SU-DHL-6 (cell line): ENCODE measurements around the gene TANGO6.

Source experiments
- H2AFZ ChIP-seq: fragments of 200-600 bp; sonication (generic); 2 replicates; pipeline ENCODE4 v1.6.1; 2014; ENCODE audit warnings: low read depth, mild to moderate bottlenecking, moderate library complexity, mixed read lengths, antibody characterized with exemption, low read length; ENCODE audit not compliant: severe bottlenecking
- H3F3A ChIP-seq: fragments of 200-600 bp; shearing (Covaris generic); 2 replicates; pipeline ENCODE4 v1.6.0; 2016; ENCODE audit warnings: antibody characterized with exemption, mild to moderate bottlenecking; ENCODE audit not compliant: insufficient read depth
- H3K27ac ChIP-seq: fragments of 200-600 bp; sonication (generic); 2 replicates; pipeline ENCODE4 v1.5.1; 2016; ENCODE audit warnings: low read depth, mild to moderate bottlenecking, low read length, moderate library complexity, mixed read lengths
- H3K27me3 ChIP-seq: fragments of 200-600 bp; sonication (generic), shearing (Covaris generic); 2 replicates; pipeline ENCODE4 v1.6.0; 2014; ENCODE audit warnings: mild to moderate bottlenecking, low read length
- H3K36me3 ChIP-seq: fragments of 200-600 bp; sonication (generic); 2 replicates; pipeline ENCODE4 v1.6.1; 2014; ENCODE audit warnings: mild to moderate bottlenecking, low read length, mixed read lengths
- H3K4me2 ChIP-seq: fragments of 300-600, 200-600 bp; shearing (Covaris generic), sonication (generic); 2 replicates; pipeline ENCODE4 v1.6.0; 2014; ENCODE audit warnings: low read length, low read depth, mild to moderate bottlenecking; ENCODE audit not compliant: poor library complexity, severe bottlenecking
- H3K4me3 ChIP-seq: fragments of 200-600 bp; sonication (generic); 2 replicates; pipeline ENCODE4 v1.5.1; 2014; ENCODE audit warnings: antibody characterized with exemption, low read length, mild to moderate bottlenecking, mixed read lengths; ENCODE audit not compliant: insufficient read depth, poor library complexity, severe bottlenecking
- H3K79me2 ChIP-seq: fragments of 200-600 bp; sonication (generic); 2 replicates; pipeline ENCODE4 v1.6.1; 2014; ENCODE audit warnings: mild to moderate bottlenecking, low read length, moderate library complexity; ENCODE audit not compliant: insufficient read depth
- H3K9ac ChIP-seq: fragments of 200-600 bp; sonication (generic); 2 replicates; pipeline ENCODE4 v1.7.0; 2014; ENCODE audit warnings: mild to moderate bottlenecking, low read length
- H3K9me2 ChIP-seq: fragments of 200-600 bp; sonication (generic); replicated peaks from 2 replicates; pipeline ENCODE4 v1.6.1; 2014; ENCODE audit warnings: low read length; ENCODE audit not compliant: insufficient read depth
- H3K9me3 ChIP-seq: fragments of 200-600 bp; sonication (generic); 2 replicates; pipeline ENCODE4 v1.6.1; 2014; ENCODE audit warnings: low read length, mixed read lengths; ENCODE audit not compliant: insufficient read depth
- H4K20me1 ChIP-seq: fragments of 200-600 bp; sonication (generic); 2 replicates; pipeline ENCODE4 v1.6.1; 2014; ENCODE audit warnings: low read depth, mild to moderate bottlenecking, antibody characterized with exemption, low read length, moderate library complexity, mixed read lengths
- CTCF ChIP-seq: fragments of 200-600 bp; sonication (generic); IDR thresholded peaks from one replicate; pipeline ENCODE4 v1.5.1; 2017; ENCODE audit warnings: antibody characterized with exemption, mild to moderate bottlenecking, low read length, moderate library complexity; ENCODE audit not compliant: insufficient read depth, poor library complexity, severe bottlenecking
- EZH2phosphoT487 ChIP-seq: fragments of 200-600 bp; sonication (generic), shearing (Covaris generic); conservative IDR thresholded peaks from 2 replicates; pipeline ENCODE4 v1.6.1; 2018; ENCODE audit warnings: mild to moderate bottlenecking, antibody characterized with exemption, low read length, moderate library complexity, mixed read lengths

The TANGO6 gene

GRCh38 chr16:69105501-69106361 is 262.4 kb downstream of the TANGO6 start, which contains the start of gene HAS3:
HAS3 (plus strand) TSS chr16:69105653; CDS start chr16:69109396, 3,743 bp downstream.
- Histone ChIP-seq H4K20me1 (no peaks in the 10 kb centered on the region), H3K27me3 (no peaks in the 10 kb centered on the region), H3K27ac (no peak within 1 kb of the TSS), H3K9me2 (no peaks in the 10 kb centered on the region), H3K79me2 (no peaks in the 10 kb centered on the region), H2AFZ (peak within 1 kb of the TSS; percentile 39), H3K9me3 (no peaks in the 10 kb centered on the region), H3K4me2 (peak within 1 kb of the TSS; percentile 71), H3K9ac (peak within 1 kb of the TSS; percentile 53), H3F3A (no peaks in the 10 kb centered on the region), H3K36me3 (no peaks in the 10 kb centered on the region), H3K4me3 (peak within 1 kb of the TSS; percentile 62)
- TF ChIP-seq CTCF (peak; percentile 41), EZH2phosphoT487 (no peak)

GRCh38 chr16:69106491-69107315 is 263.4 kb downstream of the TANGO6 start:
- Histone ChIP-seq H3K36me3 (no peaks in the 10 kb centered on the region), H3K27me3 (no peaks in the 10 kb centered on the region), H3K27ac (no peak overlapping the region), H3K9me2 (no peaks in the 10 kb centered on the region), H3K4me3 (peak overlapping the region; percentile 49), H3K9me3 (no peaks in the 10 kb centered on the region), H3K4me2 (peak overlapping the region; percentile 60), H3K79me2 (no peaks in the 10 kb centered on the region), H3K9ac (peak overlapping the region; percentile 39; the same call in 1 of the 2 replicates), H2AFZ (no peak overlapping the region), H3F3A (no peaks in the 10 kb centered on the region), H4K20me1 (no peaks in the 10 kb centered on the region)
- TF ChIP-seq CTCF (no peak), EZH2phosphoT487 (no peak)

- Histone ChIP-seq H3F3A (no peaks in the 10 kb centered on the region), H3K4me3 (no peak overlapping the region), H4K20me1 (no peaks in the 10 kb centered on the region), H3K9me2 (no peaks in the 10 kb centered on the region), H3K36me3 (no peaks in the 10 kb centered on the region), H3K9me3 (no peaks in the 10 kb centered on the region), H3K27ac (no peak overlapping the region), H3K79me2 (no peaks in the 10 kb centered on the region), H3K27me3 (no peaks in the 10 kb centered on the region), H3K4me2 (no peak overlapping the region), H3K9ac (no peak overlapping the region), H2AFZ (no peak overlapping the region)
- no peak for TF ChIP-seq CTCF
- TF ChIP-seq EZH2phosphoT487, result no peak
Observed at GRCh38 chr16:69107316-69107962, 264.1 kb downstream of the TANGO6 start.
